Choroid plexus epithelial cell (primary cell): ENCODE results near the gene BRD3OS.

Experiments
- DNase-seq: peaks from one replicate; pipeline ENCODE4 v3.0.0-alpha.2; 2010; ENCODE audit warnings: low read depth
- H3K4me3 ChIP-seq: 2 replicates; pipeline ENCODE4 v1.5.1; 2011; ENCODE audit warnings: low read depth, mild to moderate bottlenecking, control low read depth, low read length, moderate library complexity
- CTCF ChIP-seq: conservative IDR thresholded peaks from 2 replicates; pipeline ENCODE4 v1.5.1; 2011; ENCODE audit warnings: low read depth, mild to moderate bottlenecking, control low read depth, inconsistent platforms, low read length, moderate library complexity

The BRD3OS gene

GRCh38 chr9:134049772-134050588, 24.7 kb downstream of the BRD3OS start:
- no peak for DNase-seq
- H3K4me3 ChIP-seq, result no peak overlapping the region
- TF ChIP-seq CTCF, result no peak

GRCh38 chr9:134050726-134051125, 25.4 kb downstream of the BRD3OS start:
- no peak for DNase-seq
- no peak for TF ChIP-seq CTCF
- H3K4me3 ChIP-seq, result no peak overlapping the region

- no peak overlapping the region for H3K4me3 ChIP-seq
- no peak for TF ChIP-seq CTCF
- no peak for DNase-seq
These were observed 26.0 kb downstream of the BRD3OS start for GRCh38 chr9:134051319-134051718.

- DNase-seq, result no peak
- no peak for TF ChIP-seq CTCF
- H3K4me3 ChIP-seq, result no peak overlapping the region
These were observed 27.2 kb downstream of the BRD3OS start for GRCh38 chr9:134052491-134052890.

- H3K4me3 ChIP-seq, result no peak overlapping the region
- TF ChIP-seq CTCF, result no peak
- no peak for DNase-seq
These were observed 27.7 kb downstream of the BRD3OS start for GRCh38 chr9:134052941-134053340.

- no peak for DNase-seq
- H3K4me3 ChIP-seq, result no peak overlapping the region
- no peak for TF ChIP-seq CTCF
These were observed 28.2 kb downstream of the BRD3OS start for GRCh38 chr9:134053401-134053871.
